Measurements from ENCODE around the gene CCDC6.

DNA sequence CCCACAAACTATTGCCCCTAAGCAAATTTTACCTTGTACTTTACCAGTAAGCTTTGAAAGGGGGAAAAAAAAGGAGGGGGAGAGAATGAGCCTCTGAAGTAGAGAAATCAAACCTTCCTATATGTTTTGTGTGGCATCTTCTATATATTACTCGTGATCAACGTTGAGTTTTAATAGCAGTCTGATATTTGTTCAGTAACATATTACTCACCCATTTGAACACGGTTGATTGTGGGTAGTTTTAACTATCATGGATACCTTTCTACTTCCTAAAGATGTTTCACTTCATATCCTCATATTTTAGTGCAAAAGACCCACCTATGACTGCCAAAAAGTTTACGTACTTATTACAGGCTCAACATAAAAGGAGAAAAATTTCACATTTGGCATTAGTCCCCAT lies 54.5 kb downstream of the CCDC6 start:
- TF ChIP-seq ELF2 (CRISPR knock-in tag; IDR thresholded peaks at IDR 0.05) (no peak), POLR2A (conservative IDR thresholded peaks at IDR 0.05) (no peak), POLR2G (IDR thresholded peaks at IDR 0.05; ENCODE audit: low read depth, low read length) (no peak), ZNF274 (IDR thresholded peaks at IDR 0.05; ENCODE audit: borderline replicate concordance, low read depth, low read length) (no peak), CHD2 (IDR thresholded peaks at IDR 0.05; ENCODE audit: low read depth, low read length) (no peak)
- TF ChIP-seq, protein P1, sequence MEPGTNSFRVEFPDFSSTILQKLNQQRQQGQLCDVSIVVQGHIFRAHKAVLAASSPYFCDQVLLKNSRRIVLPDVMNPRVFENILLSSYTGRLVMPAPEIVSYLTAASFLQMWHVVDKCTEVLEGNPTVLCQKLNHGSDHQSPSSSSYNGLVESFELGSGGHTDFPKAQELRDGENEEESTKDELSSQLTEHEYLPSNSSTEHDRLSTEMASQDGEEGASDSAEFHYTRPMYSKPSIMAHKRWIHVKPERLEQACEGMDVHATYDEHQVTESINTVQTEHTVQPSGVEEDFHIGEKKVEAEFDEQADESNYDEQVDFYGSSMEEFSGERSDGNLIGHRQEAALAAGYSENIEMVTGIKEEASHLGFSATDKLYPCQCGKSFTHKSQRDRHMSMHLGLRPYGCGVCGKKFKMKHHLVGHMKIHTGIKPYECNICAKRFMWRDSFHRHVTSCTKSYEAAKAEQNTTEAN (CRISPR knock-in tag; IDR thresholded peaks at IDR 0.05), result no peak
